K562 (cell line): ENCODE results near the gene APOA1. TPM values are rescaled to one million over a fixed set of nuclear protein-coding genes. Genes with fewer than 3 reads are reported as not detected.

Experiments used
- BMI1 ChIP-seq: fragments of 150-350 bp; IDR thresholded peaks from 2 replicates; pipeline ENCODE4 v1.6.1; 2014; ENCODE audit warnings: low read length
- CUX1 ChIP-seq: fragments of 200-800 bp; sonication (Bioruptor generic); IDR thresholded peaks from 2 replicates; pipeline ENCODE4 v1.6.1; 2016; ENCODE audit warnings: missing genetic modification characterization, missing compliant biosample characterization
- ZNF311 ChIP-seq: fragments of 250-450 bp; sonication (Bioruptor Pico); IDR thresholded peaks from 2 replicates; pipeline ENCODE4 v1.4.0; 2020; ENCODE audit warnings: mild to moderate bottlenecking, moderate library complexity
- ZNF444 ChIP-seq: fragments of 250-450 bp; sonication (Bioruptor Pico); IDR thresholded peaks from 2 replicates; pipeline ENCODE4 v1.4.0; 2020; ENCODE audit warnings: mild to moderate bottlenecking, moderate library complexity
- polyA plus RNA-seq, 8 experiments: library from polyadenylated mRNA; depleted of rRNA in 4 of 8; stranded (reverse) in 5 of 8; unstranded in 3 of 8; fragments of >200 nt; fragmentation: Nextera tagmentation in 2 of 8; fragmentation: Illumina TruSeq in 1 of 8; extraction: Ambion mirVana in 2 of 8; extraction: Trizol in 1 of 8; gene quantifications; 2 replicates each; pipeline versions ENCODE4 v1.2.1 to v1.2.3, GENCODE V29; 2011 to 2014; ENCODE audit warnings: inconsistent platforms in 1 of 8, missing spikeins in 1 of 8
- total RNA-seq, 7 experiments: library from RNA; depleted of rRNA in 6 of 7; stranded (reverse); fragments of >200 nt in 6 of 7; fragmentation: Illumina TruSeq in 2 of 7; extraction: Trizol in 2 of 7; gene quantifications; 2 replicates each; pipeline versions ENCODE4 v1.2.1 to v1.2.3, GENCODE V29; 2011 to 2021; ENCODE audit warnings: low replicate concordance in 1 of 7

Gene APOA1
- total and polyA plus RNA-seq, 9 of the 15 experiments (the other 6 are each of a cell fraction or from before 2014, with no cell fraction given), result 1.8 TPM; not detected in 8

GRCh38 chr11:116829525-116830183 is 7.8 kb downstream of the APOA1 start, which contains the start of gene APOC3 (continued):
- TF ChIP-seq CUX1 (CRISPR knock-in tag) (no peak), BMI1 (no peak), ZNF311 (CRISPR knock-in tag) (no peak), ZNF444 (CRISPR knock-in tag) (no peak)
